Right lobe of liver (tissue), 4 donors: ENCODE results near the gene MTUS2.

Experiments
- CTCF ChIP-seq, 4 donors: fragments of 200-600 bp in 3 of 4; fragments of 450-650 bp in 1 of 4; IDR thresholded peaks; one replicate each; pipeline versions ENCODE4 v1.5.1 to v1.8.0; 2016 to 2022; ENCODE audit warnings: antibody characterized with exemption in 4 of 4, mild to moderate bottlenecking in 2 of 4
- POLR2A ChIP-seq: fragments of 450-650 bp; IDR thresholded peaks from one replicate; pipeline ENCODE4 v1.6.1; 2017; ENCODE audit warnings: antibody characterized with exemption, mild to moderate bottlenecking
- donor health status: DM: no; HTN: no; CAD: no.
- donor health status: DM: no; HTN: no; CAD: no.
- donor health status: DM: no; HTN: yes; CAD: no.

- TF ChIP-seq POLR2A (no peak), CTCF (IDR thresholded peaks at IDR 0.05) (no peak)
Measured at GRCh38 chr13:29361716-29362115, 541.6 kb downstream of the MTUS2 start.
